ENCODE data around the gene HS3ST3A1. TPM values are rescaled to one million over a fixed set of nuclear protein-coding genes. Genes with fewer than 3 reads are reported as not detected.

The HS3ST3A1 gene
- total RNA-seq, 1 donor from 2014 or later, result 0.93 TPM

- H3K4me1 ChIP-seq, result no peaks in the 10 kb centered on the region
- H3K36me3 ChIP-seq, result no peaks in the 10 kb centered on the region
- DNase-seq (no peak), ATAC-seq (no peak)
- no peak for TF ChIP-seq CTCF (IDR thresholded peaks at IDR 0.05)
- H3K9me3 ChIP-seq, result no peaks in the 10 kb centered on the region
- no peak overlapping the region for H3K4me3 ChIP-seq
- intact Hi-C loops (cut with DNase I), result no loop called here
- no peaks in the 10 kb centered on the region for H3K27me3 ChIP-seq
- H3K27ac ChIP-seq, result no peak overlapping the region
Measured at GRCh38 chr17:13643180-13643579, 41.5 kb upstream of the HS3ST3A1 start.

GRCh38 chr17:13642188-13642587 lies 40.5 kb upstream of the HS3ST3A1 start:
- Histone ChIP-seq H3K4me3 (no peak overlapping the region), H3K9me3 (no peaks in the 10 kb centered on the region), H3K4me1 (no peaks in the 10 kb centered on the region), H3K36me3 (no peaks in the 10 kb centered on the region), H3K27me3 (no peaks in the 10 kb centered on the region), H3K27ac (no peak overlapping the region)
- DNase-seq (no peak), ATAC-seq (no peak)
- no peak for TF ChIP-seq CTCF (IDR thresholded peaks at IDR 0.05)
- intact Hi-C loops (cut with DNase I), result no loop called here

- DNase-seq (no peak), ATAC-seq (no peak)
- H3K36me3 ChIP-seq, result no peaks in the 10 kb centered on the region
- H3K4me3 ChIP-seq, result no peak overlapping the region
- H3K27me3 ChIP-seq, result no peaks in the 10 kb centered on the region
- intact Hi-C loops (cut with DNase I), result no loop called here
- no peaks in the 10 kb centered on the region for H3K9me3 ChIP-seq
- H3K27ac ChIP-seq, result no peak overlapping the region
- no peaks in the 10 kb centered on the region for H3K4me1 ChIP-seq
- no peak for TF ChIP-seq CTCF (IDR thresholded peaks at IDR 0.05)
Measured at GRCh38 chr17:13640551-13640950, 38.8 kb upstream of the HS3ST3A1 start.

- Histone ChIP-seq H3K27ac (no peak overlapping the region), H3K4me3 (no peak overlapping the region), H3K27me3 (no peaks in the 10 kb centered on the region), H3K36me3 (no peaks in the 10 kb centered on the region), H3K4me1 (no peaks in the 10 kb centered on the region), H3K9me3 (no peaks in the 10 kb centered on the region)
- no peak for DNase-seq
- TF ChIP-seq CTCF (IDR thresholded peaks at IDR 0.05), result no peak
- no peak for ATAC-seq
- intact Hi-C loops (cut with DNase I), result no loop called here
Measured at GRCh38 chr17:13638855-13639458, 37.2 kb upstream of the HS3ST3A1 start.

- intact Hi-C loops (cut with DNase I), result no loop called here
- TF ChIP-seq CTCF (IDR thresholded peaks at IDR 0.05), result no peak
- Histone ChIP-seq H3K27ac (no peak overlapping the region), H3K4me3 (no peak overlapping the region), H3K4me1 (no peaks in the 10 kb centered on the region), H3K36me3 (no peaks in the 10 kb centered on the region), H3K27me3 (no peaks in the 10 kb centered on the region), H3K9me3 (no peaks in the 10 kb centered on the region)
- ATAC-seq (no peak), DNase-seq (no peak)
Measured at GRCh38 chr17:13636951-13637350, 35.2 kb upstream of the HS3ST3A1 start.

- intact Hi-C loops (cut with DNase I), result no loop called here
- Histone ChIP-seq H3K36me3 (no peaks in the 10 kb centered on the region), H3K9me3 (no peaks in the 10 kb centered on the region), H3K4me3 (no peak overlapping the region), H3K27me3 (no peaks in the 10 kb centered on the region), H3K4me1 (no peaks in the 10 kb centered on the region), H3K27ac (no peak overlapping the region)
- ATAC-seq, result no peak
- no peak for TF ChIP-seq CTCF (IDR thresholded peaks at IDR 0.05)
- no peak for DNase-seq
Measured at GRCh38 chr17:13635951-13636350, 34.2 kb upstream of the HS3ST3A1 start.
